A549 treated with Mapracorat at 1 μM for 4 hours (cell line): ENCODE results near the gene SFXN5. TPM values are rescaled to one million over a fixed set of nuclear protein-coding genes. Genes with fewer than 3 reads are reported as not detected.

ENCODE experiments used
- total RNA-seq: library from RNA; stranded (reverse); fragments of 200-300 nt; extraction: Qiagen RNA extraction; gene quantifications from 5 replicates; pipeline ENCODE4 v1.2.3, GENCODE V29; 2022

Gene SFXN5, protein sequence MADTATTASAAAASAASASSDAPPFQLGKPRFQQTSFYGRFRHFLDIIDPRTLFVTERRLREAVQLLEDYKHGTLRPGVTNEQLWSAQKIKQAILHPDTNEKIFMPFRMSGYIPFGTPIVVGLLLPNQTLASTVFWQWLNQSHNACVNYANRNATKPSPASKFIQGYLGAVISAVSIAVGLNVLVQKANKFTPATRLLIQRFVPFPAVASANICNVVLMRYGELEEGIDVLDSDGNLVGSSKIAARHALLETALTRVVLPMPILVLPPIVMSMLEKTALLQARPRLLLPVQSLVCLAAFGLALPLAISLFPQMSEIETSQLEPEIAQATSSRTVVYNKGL
- 10.6 to 16.1 TPM (median 14.8 TPM) in 5 replicates for total RNA-seq

DNA sequence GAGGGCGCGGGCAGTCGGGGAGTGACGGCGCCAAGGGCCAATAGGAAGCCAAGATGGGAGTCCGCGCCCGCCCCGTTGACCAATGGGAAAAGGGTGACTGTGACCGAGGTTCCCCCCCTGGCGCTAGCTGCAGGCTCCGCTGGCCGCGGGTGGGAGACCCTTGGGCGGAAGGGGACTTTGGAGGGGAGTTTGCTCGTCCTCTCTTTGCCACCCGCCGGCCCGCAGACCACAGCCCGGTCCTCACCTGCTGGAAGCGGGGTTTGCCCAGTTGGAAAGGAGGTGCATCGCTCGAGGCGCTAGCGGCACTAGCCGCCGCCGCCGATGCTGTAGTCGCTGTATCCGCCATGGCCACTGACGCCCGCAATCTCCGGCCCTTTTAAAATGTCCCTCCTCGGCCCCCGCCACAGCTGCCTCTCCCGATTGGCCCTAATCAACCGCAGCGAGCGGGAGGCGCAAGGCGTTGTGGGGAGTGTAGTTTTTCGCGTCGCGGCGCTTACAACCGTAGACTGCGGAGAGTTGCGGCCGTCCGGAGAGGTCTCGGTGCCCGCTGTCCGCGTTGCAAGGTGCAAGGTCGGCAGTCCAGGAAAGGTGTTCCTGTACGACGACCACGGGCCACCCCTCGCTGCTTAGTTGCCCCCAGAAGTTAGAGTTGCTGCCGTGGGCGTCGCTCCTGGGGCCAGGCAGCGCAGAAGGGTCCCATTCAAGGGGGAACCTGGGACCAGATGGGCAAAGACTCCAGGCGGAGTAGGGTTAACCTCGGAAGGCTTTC lies at the start of gene SFXN5:
TSS of gene SFXN5 (minus strand) at position 353 of the 769 bp plus-strand sequence. CDS start at position 346, 7 bp downstream.

DNA sequence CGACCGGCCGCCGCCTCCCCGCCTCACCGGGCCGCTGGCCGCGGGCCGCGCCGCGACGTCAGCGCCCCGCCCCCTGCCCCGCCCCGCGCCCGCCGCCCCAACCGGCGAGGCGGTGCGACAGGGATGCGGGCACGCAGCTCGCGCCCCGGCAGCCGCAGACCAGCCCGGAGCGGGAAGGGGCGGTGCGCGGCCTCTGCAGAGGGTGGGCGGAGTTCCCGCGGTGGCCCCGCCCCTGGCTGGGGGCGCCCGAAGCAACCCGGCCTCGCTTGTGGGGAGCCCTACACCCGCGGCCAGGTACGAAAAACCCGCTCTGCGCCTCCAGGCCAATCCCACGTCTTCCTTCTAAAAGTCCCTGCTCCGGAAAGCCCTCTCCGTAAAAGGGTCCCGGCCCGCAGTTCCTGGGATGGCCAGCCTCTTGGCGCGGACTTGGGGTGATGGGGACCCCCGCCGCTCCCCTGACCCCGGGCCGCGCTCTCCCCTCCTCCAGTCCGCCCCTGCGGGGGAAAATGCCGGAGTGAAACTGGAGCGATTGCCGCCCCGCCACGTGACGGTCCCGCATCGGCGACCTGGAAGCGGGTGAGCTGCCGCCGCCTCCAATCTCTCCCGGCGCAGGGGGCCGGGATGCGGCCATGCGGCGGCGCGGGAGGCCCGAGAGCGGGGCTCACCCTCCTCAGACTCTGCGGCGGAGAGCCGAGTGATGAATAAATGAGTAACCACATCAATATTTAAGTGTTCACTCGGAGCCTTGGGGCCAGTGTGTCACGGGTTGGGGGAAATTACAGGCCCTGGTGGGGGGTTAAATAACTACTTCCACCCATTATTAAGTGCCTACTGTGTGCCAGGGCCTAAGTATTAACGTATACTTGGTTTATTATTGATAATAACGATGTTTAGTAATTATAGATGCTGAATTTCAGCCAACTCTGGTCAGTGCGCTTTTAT lies 41.7 kb upstream of the SFXN5 start, which contains the start of gene RAB11FIP5:
TSS of gene RAB11FIP5 (minus strand) at position 36 of the 942 bp plus-strand sequence. CDS start 171 bp downstream, outside the sequence.

DNA sequence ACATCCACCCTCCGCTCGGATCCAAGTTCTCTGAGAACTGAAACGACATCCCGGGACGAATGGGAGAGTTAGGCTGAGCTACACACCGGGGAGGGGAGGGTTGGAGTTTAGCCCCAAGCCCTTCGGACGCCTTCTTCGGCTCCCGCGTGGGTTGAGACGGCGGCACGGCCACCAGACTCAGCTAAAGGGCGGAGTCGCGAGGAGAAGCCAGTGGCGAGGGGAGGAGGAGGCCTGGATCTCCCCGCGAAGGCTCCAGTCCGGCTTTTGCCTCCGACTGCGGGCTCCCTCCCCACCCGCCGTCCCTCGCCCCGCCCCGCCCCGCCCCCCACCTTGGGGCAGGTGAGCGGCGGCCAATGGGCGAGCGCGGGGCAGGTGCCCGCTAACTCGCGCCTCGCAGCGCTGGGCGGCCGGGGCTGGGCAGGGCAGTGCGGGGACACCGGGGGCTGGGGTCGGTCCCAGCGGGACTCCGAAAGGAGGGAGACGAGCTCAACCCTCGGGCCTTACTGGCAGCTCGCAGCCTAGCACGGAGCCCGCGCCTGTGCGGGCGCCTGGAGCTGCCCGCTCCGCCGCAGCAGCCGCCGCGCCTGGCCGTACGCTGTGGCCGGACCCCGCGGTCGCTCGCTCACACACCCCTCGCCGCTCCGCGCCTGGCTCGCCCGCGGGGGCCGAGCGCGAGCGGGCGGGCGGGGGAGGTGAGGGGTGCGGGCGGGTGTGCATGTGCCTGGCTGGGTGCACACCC lies 154.2 kb downstream of the SFXN5 start, which contains the start of gene EMX1:
TSS of gene EMX1 (plus strand) at position 382 of the 739 bp plus-strand sequence. CDS start at position 716, 334 bp downstream.

Other genes starting within 250 kb of the SFXN5 start
- gene EXOC6B, start 245.7 kb downstream of the SFXN5 start, total RNA-seq = 6.3 to 7.7 TPM (median 7.5 TPM) in 5 replicates
- gene SPR, start 184.3 kb downstream of the SFXN5 start, total RNA-seq = 90.2 to 141 TPM (median 126 TPM) in 5 replicates
- 0.07 to 0.54 TPM (median 0.10 TPM) in 4 of 5 replicates, not detected in the other for gene EMX1, start 154.2 kb downstream of the SFXN5 start, total RNA-seq
- 31.8 to 36.4 TPM (median 33.6 TPM) in 5 replicates for gene RAB11FIP5, start 41.2 kb upstream of the SFXN5 start, total RNA-seq
- gene NOTO, start 130.9 kb upstream of the SFXN5 start, total RNA-seq = 0.06 TPM in 1 of 5 replicates, not detected in the others
- 51.4 to 58.3 TPM (median 55.7 TPM) in 5 replicates for gene SMYD5, start 142.5 kb upstream of the SFXN5 start, total RNA-seq
- gene PRADC1, start 161.5 kb upstream of the SFXN5 start, total RNA-seq = 17.4 to 26.8 TPM (median 25.3 TPM) in 5 replicates
- 543 to 860 TPM (median 575 TPM) in 5 replicates for gene CCT7, start 162.6 kb upstream of the SFXN5 start, total RNA-seq
- 4.5 to 6.0 TPM (median 5.2 TPM) in 5 replicates for gene FBXO41, start 212.8 kb upstream of the SFXN5 start, total RNA-seq
- gene EGR4, start 221.8 kb upstream of the SFXN5 start, total RNA-seq = 0.20 to 0.34 TPM (median 0.28 TPM) in 5 replicates